22Rv1 (cell line): ENCODE measurements around the gene CDH24.

ENCODE experiments used
- CTCF ChIP-seq: fragments of 450-650 bp; IDR thresholded peaks from 2 replicates; pipeline ENCODE4 v1.5.1; 2017; ENCODE audit warnings: mild to moderate bottlenecking
- ZFX ChIP-seq: fragments of 450-650 bp; IDR thresholded peaks from 2 replicates; pipeline ENCODE4 v1.6.1; 2017; ENCODE audit warnings: antibody characterized with exemption, borderline replicate concordance

GRCh38 chr14:23067847-23068788 lies 10.8 kb upstream of the CDH24 start:
- TF ChIP-seq CTCF: no peak
- no peak for TF ChIP-seq ZFX
